ENCODE results near the gene ACP7.

The ACP7 gene

DNA sequence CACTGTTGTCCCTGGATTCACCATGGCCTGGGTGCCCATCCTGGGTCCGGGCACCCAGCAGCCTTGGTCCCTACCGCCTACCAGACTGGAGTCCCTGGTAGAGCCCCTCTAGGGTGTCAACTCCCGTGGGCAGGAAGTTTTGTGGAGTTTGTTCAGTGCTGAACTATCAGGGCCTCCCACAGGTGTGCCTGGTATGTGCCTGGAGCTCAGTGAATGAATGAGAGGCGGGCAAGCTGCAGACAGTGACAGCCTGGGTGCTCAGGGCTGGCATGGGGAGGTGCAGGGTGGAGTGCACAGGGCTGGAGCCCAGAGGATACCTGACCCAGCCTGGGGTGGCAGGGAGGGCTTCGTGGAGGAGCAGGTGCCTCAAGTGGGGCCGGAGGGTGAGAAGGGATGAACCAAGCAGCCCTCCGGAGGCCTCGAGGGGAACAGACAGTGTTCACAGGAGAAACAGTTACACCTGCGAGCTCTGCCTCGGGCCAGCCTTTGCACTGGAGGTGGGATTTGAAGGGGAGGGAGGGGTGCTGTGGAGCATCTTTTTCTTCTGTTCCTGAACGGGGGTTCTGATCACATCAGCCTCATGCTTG lies 71.0 kb downstream of the ACP7 start:
- TF ChIP-seq ZFX (IDR thresholded peaks at IDR 0.05; ENCODE audit: borderline replicate concordance) = no peak
- TF ChIP-seq CTCF (IDR thresholded peaks at IDR 0.05) = no peak
- H3K27ac ChIP-seq = peak overlapping the region; percentile 97

GRCh38 chr19:39155741-39156140 lies 71.6 kb downstream of the ACP7 start:
- peak overlapping the region; percentile 97 for H3K27ac ChIP-seq
- TF ChIP-seq ZFX (IDR thresholded peaks at IDR 0.05; ENCODE audit: borderline replicate concordance) (no peak), CTCF (IDR thresholded peaks at IDR 0.05) (no peak)

- H3K27ac ChIP-seq = peak overlapping the region; percentile 97
- TF ChIP-seq CTCF (IDR thresholded peaks at IDR 0.05) (no peak), ZFX (IDR thresholded peaks at IDR 0.05; ENCODE audit: borderline replicate concordance) (no peak)
Observed at GRCh38 chr19:39156326-39157230, 72.4 kb downstream of the ACP7 start.

- TF ChIP-seq ZFX (IDR thresholded peaks at IDR 0.05; ENCODE audit: borderline replicate concordance) (no peak), CTCF (IDR thresholded peaks at IDR 0.05) (no peak)
- peak overlapping the region; percentile 97 for H3K27ac ChIP-seq
Observed at GRCh38 chr19:39157275-39157996, 73.3 kb downstream of the ACP7 start.

GRCh38 chr19:39157997-39158389 lies 73.8 kb downstream of the ACP7 start:
- H3K27ac ChIP-seq = peak overlapping the region; percentile 97
- no peak for TF ChIP-seq CTCF (IDR thresholded peaks at IDR 0.05)
- TF ChIP-seq ZFX (IDR thresholded peaks at IDR 0.05; ENCODE audit: borderline replicate concordance) = no peak

- TF ChIP-seq CTCF (IDR thresholded peaks at IDR 0.05) (no peak), ZFX (IDR thresholded peaks at IDR 0.05; ENCODE audit: borderline replicate concordance) (no peak)
- H3K27ac ChIP-seq = peak overlapping the region; percentile 97
Observed at GRCh38 chr19:39158646-39159260, 74.6 kb downstream of the ACP7 start.

Data from 22Rv1 (cell line).